HUES64 (cell line): ENCODE data around the gene ZCCHC8.
"Not testable (repeated sequence)": the region's sequence is repeated elsewhere in the genome, so short reads cannot be mapped to it uniquely, and the experiment has no call there.

ENCODE experiments used
- H3K27ac ChIP-seq: 2 replicates; pipeline ENCODE4 v1.7.0; 2013; ENCODE audit warnings: low read depth, low read length, inconsistent platforms
- H3K27me3 ChIP-seq: 2 replicates; pipeline ENCODE4 v1.6.1; 2013; ENCODE audit warnings: mild to moderate bottlenecking, low read length; ENCODE audit not compliant: insufficient read depth
- H3K36me3 ChIP-seq: 2 replicates; pipeline ENCODE4 v1.6.1; 2013; ENCODE audit warnings: mild to moderate bottlenecking, low read length; ENCODE audit not compliant: insufficient read depth
- H3K4me1 ChIP-seq: 2 replicates; pipeline ENCODE4 v1.6.1; 2013; ENCODE audit warnings: mild to moderate bottlenecking, low read length, moderate library complexity; ENCODE audit not compliant: insufficient read depth
- H3K4me3 ChIP-seq: 2 replicates; pipeline ENCODE4 v1.5.1; 2013; ENCODE audit warnings: mild to moderate bottlenecking, low read length, moderate library complexity
- H3K9ac ChIP-seq: 2 replicates; pipeline ENCODE4 v1.6.1; 2013; ENCODE audit warnings: mild to moderate bottlenecking, low read depth, low read length
- H3K9me3 ChIP-seq: 2 replicates; pipeline ENCODE4 v1.6.1; 2013; ENCODE audit warnings: low read depth, low read length; ENCODE audit not compliant: insufficient read depth
- WGBS: fragments of 150-250, 120-280 bp; methylation state at CpG from one replicate; pipeline ENCODE4 v1.1.7; 2013; ENCODE audit warnings: missing lambda C conversion rate; 5-methylcytosine and 5-hydroxymethylcytosine counted together

The ZCCHC8 gene

GRCh38 chr12:122506393-122506938 is 5.7 kb upstream of the ZCCHC8 start:
- H3K9me3 ChIP-seq: no peaks in the 10 kb centered on the region
- H3K27me3 ChIP-seq: no peaks in the 10 kb centered on the region
- H3K4me3 ChIP-seq: no peak overlapping the region
- no peak overlapping the region for H3K27ac ChIP-seq
- no peak overlapping the region for H3K9ac ChIP-seq
- H3K36me3 ChIP-seq: peaks cover 84% of the 10 kb centered on the region
- peaks cover 2% of the 10 kb centered on the region; the same call in 1 of the 2 replicates for H3K4me1 ChIP-seq
- 92% methylated on average over 5 of the region's 5 CpGs for WGBS

DNA sequence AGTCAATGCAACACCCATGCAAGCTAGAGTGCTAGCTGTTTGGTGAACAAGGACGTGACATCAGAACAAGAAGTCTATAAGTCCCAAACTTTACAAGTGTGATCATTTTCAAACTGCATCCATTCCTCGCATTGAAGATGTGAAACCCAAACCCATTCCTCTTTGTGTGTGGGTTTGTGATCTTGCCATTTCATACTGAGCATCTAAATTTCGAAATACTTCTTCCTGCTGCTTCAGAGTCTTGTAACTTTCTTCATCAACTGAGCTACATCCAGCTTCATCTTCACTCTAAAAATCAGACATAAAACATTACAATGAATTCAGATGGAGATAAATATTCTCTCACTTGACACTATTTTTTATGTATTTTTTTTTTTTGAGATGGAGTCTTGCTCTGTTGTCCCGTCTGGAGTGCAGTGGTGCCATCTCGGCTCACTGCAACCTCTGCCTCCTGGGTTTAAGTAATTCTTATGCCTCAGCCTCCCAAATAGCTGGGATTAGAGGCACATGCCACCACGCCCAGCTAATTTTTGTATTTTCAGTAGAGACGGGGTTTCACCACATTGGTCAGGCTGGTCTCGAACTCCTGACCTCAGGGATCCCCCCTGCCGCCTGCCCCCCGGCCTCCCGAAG is 4.8 kb upstream of the ZCCHC8 start:
- WGBS: 93% methylated on average over 11 of the region's 11 CpGs
- Histone ChIP-seq H3K9ac (no peak overlapping the region), H3K36me3 (peaks cover 75% of the 10 kb centered on the region), H3K27me3 (no peaks in the 10 kb centered on the region), H3K27ac (no peak overlapping the region), H3K4me1 (peaks cover 5% of the 10 kb centered on the region; the same call in 1 of the 2 replicates), H3K9me3 (no peaks in the 10 kb centered on the region), H3K4me3 (no peak overlapping the region)

DNA sequence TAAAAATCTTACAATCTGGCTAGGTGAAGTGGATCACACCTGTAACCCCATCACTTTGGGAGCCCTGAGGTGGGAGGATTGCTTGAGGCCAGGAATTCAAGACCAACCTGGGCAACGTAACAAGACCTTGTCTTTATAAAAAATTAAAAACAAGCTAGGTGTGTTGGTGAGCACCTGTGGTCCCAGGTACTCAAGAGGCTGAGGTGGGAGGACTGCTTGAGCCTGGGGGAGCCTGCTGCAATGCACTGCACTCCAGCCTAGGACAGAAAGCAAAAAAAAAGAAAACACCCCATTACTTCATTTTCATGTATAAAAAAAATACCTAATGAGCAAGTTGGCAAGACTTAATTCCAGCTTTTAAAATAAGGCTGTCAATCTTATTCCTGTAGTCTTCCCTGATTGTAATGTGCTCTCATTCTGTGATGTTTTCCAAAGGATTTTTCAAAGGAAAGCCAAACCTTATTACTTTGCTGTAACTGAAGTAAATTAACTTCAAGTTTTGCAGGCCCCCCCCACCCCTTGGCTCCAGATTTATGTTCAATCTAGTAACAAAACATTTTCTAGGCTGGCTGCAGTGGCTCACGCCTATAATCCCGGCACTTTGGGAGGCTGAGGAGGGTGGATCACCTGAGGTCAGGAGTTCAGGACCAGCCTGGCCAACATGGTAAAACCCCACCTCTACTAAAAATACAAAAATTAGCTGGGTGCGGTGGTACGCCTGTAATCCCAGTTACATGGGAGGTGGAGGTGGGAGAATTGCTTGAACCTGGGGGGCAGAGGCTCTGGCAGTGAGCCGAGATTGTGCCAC is 3.3 kb upstream of the ZCCHC8 start:
- Histone ChIP-seq H3K9me3 (no peaks in the 10 kb centered on the region), H3K36me3 (peaks cover 59% of the 10 kb centered on the region), H3K4me1 (peaks cover 5% of the 10 kb centered on the region; the same call in 1 of the 2 replicates), H3K9ac (no peak overlapping the region), H3K4me3 (no peak overlapping the region), H3K27ac (no peak overlapping the region), H3K27me3 (no peaks in the 10 kb centered on the region)
- WGBS: 94% methylated on average over 6 of the region's 6 CpGs

DNA sequence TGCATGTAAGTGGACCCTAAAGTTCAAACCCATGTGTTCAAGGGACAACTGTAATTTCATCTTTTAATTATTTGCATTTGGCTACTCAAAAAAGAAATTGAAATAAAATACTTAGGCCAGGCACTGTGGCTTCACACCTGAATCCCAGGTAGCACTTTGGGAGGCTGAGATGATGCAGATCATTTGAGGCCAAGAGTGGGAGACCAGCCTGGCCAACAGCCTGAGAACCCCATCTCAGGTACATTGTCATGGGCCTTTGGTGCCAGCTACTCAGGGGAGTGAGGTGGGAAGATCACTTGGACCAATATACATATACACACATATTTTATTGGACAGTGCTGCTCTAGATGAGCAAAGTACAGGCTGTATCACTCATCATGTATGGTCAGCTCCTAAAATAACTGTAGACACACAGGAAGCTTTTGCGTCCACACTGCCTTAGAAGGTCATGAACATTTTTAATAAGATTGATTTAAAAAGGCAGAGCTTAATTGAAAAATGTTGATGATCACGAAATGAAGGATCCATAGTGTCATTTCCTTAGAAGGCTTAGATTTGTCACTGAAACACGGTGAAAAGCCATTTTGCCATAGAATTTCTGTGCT is 2.5 kb upstream of the ZCCHC8 start:
- Histone ChIP-seq H3K36me3 (peaks cover 58% of the 10 kb centered on the region), H3K27ac (no peak overlapping the region), H3K9ac (no peak overlapping the region), H3K4me3 (no peak overlapping the region), H3K27me3 (no peaks in the 10 kb centered on the region), H3K4me1 (peaks cover 11% of the 10 kb centered on the region), H3K9me3 (no peaks in the 10 kb centered on the region)
- 96% methylated on average over 3 of the region's 3 CpGs for WGBS

DNA sequence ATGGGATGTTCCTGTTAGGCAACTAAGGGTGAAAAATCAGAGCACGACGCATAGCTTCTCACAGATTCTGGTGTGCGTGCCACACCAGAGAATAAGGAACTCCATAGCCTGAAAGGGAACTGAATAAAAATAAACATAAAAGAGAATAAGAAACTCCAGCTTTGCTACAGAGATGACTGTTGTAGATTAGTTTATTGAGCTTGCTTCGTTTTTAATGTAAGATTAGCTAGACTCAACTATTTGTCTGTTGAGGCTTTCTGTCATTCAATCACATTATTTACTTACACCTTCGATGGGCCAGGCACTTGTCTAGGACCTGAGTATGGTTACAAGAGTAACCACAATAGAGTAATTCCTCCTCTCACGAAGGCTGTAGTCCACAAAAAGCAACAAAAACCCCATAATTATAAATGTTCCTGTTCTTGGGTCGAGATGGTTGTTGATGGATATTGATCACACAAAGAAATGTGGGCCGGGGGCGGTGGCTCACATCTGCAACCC is 807 bp upstream of the ZCCHC8 start:
- Histone ChIP-seq H3K9ac (peak overlapping the region; percentile 42), H3K36me3 (peaks cover 48% of the 10 kb centered on the region), H3K9me3 (no peaks in the 10 kb centered on the region), H3K4me1 (peaks cover 12% of the 10 kb centered on the region), H3K27ac (peak overlapping the region; percentile 59), H3K4me3 (peak overlapping the region; percentile 90; the same call in 1 of the 2 replicates), H3K27me3 (no peaks in the 10 kb centered on the region)
- WGBS: 89% methylated on average over 8 of the region's 9 CpGs

DNA sequence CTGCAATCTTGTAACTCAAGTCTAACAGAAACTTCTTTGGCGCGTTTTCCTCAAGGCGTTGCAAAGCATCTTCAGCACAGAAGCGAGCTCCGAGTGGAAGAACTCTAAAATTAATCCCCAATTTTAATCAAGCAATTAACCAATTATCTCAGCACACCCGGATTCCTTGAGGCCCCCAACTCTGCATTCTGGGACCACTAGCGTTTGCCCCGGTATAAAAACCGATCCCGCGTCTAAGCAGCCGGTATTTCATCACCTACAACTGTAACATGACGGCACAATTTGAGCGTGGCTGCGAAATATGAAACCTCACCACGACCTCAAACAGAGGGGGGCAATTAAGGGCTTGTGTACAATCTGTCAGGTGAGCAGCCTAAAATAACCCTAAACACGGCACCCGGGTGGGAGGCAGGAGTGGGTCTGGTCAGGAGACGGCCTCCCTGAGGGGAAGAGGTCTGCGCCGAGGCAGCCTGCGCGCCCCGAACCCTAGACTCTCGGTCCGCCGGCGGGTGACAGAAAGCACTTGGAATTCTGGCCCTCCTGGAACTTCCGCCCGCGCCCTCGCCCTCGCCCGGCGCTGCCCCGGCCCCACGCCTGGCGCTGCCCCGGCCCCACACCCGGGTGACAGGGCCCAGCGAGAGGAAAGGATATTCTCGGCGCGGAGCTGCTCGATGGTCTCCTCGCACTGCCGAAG is 594 bp downstream of the ZCCHC8 start:
- no peaks in the 10 kb centered on the region for H3K9me3 ChIP-seq
- H3K4me3 ChIP-seq: peak overlapping the region; percentile 90
- H3K27me3 ChIP-seq: no peaks in the 10 kb centered on the region
- H3K27ac ChIP-seq: peak overlapping the region; percentile 94
- under 1% methylated on average over 47 of the region's 47 CpGs for WGBS
- H3K4me1 ChIP-seq: peaks cover 12% of the 10 kb centered on the region
- peaks cover 44% of the 10 kb centered on the region for H3K36me3 ChIP-seq
- peak overlapping the region; percentile 95 for H3K9ac ChIP-seq

DNA sequence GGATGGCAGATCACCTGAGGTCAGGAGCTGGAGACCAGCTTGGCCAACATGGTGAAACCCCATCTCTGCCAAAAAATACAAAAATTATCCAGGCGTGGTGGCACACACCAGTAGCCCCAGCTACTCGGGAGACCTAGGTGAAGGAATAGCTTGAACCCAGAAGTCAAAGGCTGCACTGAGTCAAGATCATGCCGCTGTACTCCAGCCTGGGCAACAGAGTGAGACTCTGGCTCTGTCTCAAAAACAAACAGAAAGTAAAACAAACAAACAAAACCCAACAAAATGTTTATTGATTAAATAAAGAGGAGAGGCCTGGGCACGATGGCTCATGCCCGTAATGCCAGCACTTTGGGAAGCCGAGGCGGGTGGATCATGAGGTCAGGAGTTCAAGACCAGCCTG is 5.5 kb downstream of the ZCCHC8 start:
- no peaks in the 10 kb centered on the region for H3K9me3 ChIP-seq
- peaks cover 57% of the 10 kb centered on the region for H3K36me3 ChIP-seq
- no peak overlapping the region for H3K4me3 ChIP-seq
- no peaks in the 10 kb centered on the region for H3K27me3 ChIP-seq
- H3K9ac ChIP-seq: no peak overlapping the region
- H3K27ac ChIP-seq: no peak overlapping the region
- peaks cover 7% of the 10 kb centered on the region for H3K4me1 ChIP-seq
- WGBS: 98% methylated on average over 7 of the region's 7 CpGs

DNA sequence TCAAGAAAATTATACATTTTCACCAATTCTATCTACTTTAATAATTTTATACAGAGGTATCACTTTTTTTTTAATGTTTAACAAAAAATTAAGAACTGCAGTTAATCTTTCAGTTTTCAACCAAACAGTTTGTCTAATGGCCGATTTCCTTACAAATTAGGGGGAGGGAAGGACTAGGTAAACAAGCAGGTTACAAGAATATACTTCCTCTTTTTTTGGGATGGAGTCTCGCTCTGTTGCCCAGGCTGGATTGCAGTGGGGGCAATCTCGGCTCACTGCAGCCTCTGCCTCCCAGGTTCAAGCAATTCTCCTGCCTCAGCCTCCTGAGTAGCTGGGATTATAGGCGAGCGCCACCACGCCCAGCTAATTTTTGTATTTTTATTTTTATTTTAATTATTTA is 7.5 kb downstream of the ZCCHC8 start:
- not testable (repeated sequence) for H3K27ac ChIP-seq, H3K9ac ChIP-seq, H3K9me3 ChIP-seq, H3K4me3 ChIP-seq, H3K27me3 ChIP-seq, H3K4me1 ChIP-seq
- 91% methylated on average over 3 of the region's 6 CpGs for WGBS
- peaks cover 70% of the 10 kb centered on the region for H3K36me3 ChIP-seq

- H3K4me3 ChIP-seq: no peak overlapping the region
- H3K9ac ChIP-seq: no peak overlapping the region
- no peaks in the 10 kb centered on the region for H3K27me3 ChIP-seq
- H3K4me1 ChIP-seq: no peaks in the 10 kb centered on the region
- peaks cover 78% of the 10 kb centered on the region for H3K36me3 ChIP-seq
- no peak overlapping the region for H3K27ac ChIP-seq
- no peaks in the 10 kb centered on the region for H3K9me3 ChIP-seq
- 98% methylated on average over 2 of the region's 2 CpGs for WGBS
These were observed 8.7 kb downstream of the ZCCHC8 start for GRCh38 chr12:122491991-122492390.

GRCh38 chr12:122489038-122489437 is 11.7 kb downstream of the ZCCHC8 start:
- H3K27me3 ChIP-seq: no peaks in the 10 kb centered on the region
- no peaks in the 10 kb centered on the region for H3K9me3 ChIP-seq
- H3K4me1 ChIP-seq: no peaks in the 10 kb centered on the region
- no peak overlapping the region for H3K27ac ChIP-seq
- no peak overlapping the region for H3K4me3 ChIP-seq
- 95% methylated on average over 2 of the region's 2 CpGs for WGBS
- no peak overlapping the region for H3K9ac ChIP-seq
- peaks cover 88% of the 10 kb centered on the region for H3K36me3 ChIP-seq
